ENCODE results near the gene FKBP8.

The FKBP8 gene

DNA sequence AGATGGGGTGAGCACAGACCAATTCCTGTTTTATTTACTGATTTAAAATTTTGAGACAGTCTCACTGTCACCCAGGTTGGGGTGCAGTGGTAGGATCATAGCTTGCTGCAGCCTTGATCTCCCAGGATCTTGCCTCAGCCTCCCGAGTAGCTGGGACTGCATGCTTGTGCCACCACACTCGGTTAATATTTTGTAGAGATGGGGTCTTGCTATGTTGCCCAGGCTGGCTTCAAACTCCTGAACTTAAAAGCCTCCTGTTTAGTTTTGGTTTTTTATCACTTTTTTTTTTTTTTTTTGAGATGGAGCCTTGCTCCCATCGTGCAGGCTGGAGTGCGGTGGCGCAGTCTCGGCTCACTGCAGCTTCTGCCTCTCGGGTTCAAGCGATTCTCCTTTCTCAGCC lies 33.0 kb upstream of the FKBP8 start:
- no peaks in the 10 kb centered on the region for H3K27me3 Mint-ChIP-seq (ENCODE audit: low read depth)
- peaks cover 41% of the 10 kb centered on the region for H3K36me3 Mint-ChIP-seq (ENCODE audit: low read depth)
- H3K4me1 Mint-ChIP-seq (ENCODE audit: low read depth): peaks cover 13% of the 10 kb centered on the region
- H3K27ac Mint-ChIP-seq: no peak overlapping the region
- no peak overlapping the region for H3K4me3 Mint-ChIP-seq
- DNase-seq (ENCODE audit: low spot score): no peak
- H3K9me3 Mint-ChIP-seq: no peaks in the 10 kb centered on the region

DNA sequence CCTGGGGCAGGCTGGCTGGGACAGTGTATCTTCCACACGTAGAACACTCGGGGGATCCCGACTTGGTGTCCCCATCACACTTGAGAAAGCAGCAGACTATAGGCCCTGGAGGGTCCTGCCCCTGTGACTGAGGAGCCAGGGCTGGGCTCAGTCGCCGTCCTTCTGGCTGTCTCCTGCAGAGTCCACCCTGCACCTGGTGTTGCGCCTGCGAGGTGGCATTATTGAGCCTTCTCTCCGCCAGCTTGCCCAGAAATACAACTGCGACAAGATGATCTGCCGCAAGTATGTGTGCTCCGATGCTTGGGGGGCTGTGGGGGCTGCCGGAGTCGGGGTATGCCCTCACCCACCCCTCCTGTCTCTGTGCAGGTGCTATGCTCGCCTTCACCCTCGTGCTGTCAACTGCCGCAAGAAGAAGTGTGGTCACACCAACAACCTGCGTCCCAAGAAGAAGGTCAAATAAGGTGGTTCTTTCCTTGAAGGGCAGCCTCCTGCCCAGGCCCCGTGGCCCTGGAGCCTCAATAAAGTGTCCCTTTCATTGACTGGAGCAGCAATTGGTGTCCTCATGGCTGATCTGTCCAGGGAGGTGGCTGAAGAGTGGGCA lies 31.4 kb upstream of the FKBP8 start:
- peaks cover 45% of the 10 kb centered on the region for H3K36me3 Mint-ChIP-seq (ENCODE audit: low read depth)
- no peak overlapping the region for H3K27ac Mint-ChIP-seq
- no peaks in the 10 kb centered on the region for H3K27me3 Mint-ChIP-seq (ENCODE audit: low read depth)
- peaks cover 14% of the 10 kb centered on the region for H3K4me1 Mint-ChIP-seq (ENCODE audit: low read depth)
- H3K9me3 Mint-ChIP-seq: no peaks in the 10 kb centered on the region
- H3K4me3 Mint-ChIP-seq: peak overlapping the region; percentile 24
- no peak for DNase-seq (ENCODE audit: low spot score)

- Mint-ChIP-seq H3K36me3 (ENCODE audit: low read depth) (peaks cover 63% of the 10 kb centered on the region), H3K4me1 (ENCODE audit: low read depth) (peaks cover 10% of the 10 kb centered on the region), H3K9me3 (no peaks in the 10 kb centered on the region), H3K4me3 (peak within 1 kb of the TSS; percentile 91), H3K27ac (peak within 1 kb of the TSS; percentile 95), H3K27me3 (ENCODE audit: low read depth) (no peaks in the 10 kb centered on the region)
- DNase-seq (ENCODE audit: low spot score): peak; percentile 100
Observed at GRCh38 chr19:18571564-18572344, 28.4 kb upstream of the FKBP8 start, which contains the start of gene UBA52. Gene UBA52, plus strand, starts transcription at chr19:18571857. Its CDS starts 1,444 bp downstream, at chr19:18573301.

DNA sequence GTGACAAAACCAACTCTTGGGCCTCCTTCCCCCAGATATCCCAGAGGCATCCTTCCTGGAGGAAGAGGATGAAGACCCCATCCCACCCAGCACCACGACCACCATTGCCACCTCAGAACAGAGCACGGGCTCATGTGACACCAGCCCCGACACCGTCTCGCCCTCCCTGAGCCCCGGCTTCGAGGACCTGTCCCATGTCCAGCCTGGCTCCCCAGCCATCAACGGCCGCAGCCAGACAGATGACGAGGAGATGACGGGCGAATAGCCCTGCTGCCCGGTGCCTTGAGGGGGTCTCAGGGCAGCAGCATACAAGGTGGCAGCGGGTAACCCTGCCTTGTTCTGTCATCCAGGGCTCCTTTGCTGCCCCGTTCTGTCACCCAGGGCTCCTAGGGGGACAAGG lies 25.0 kb upstream of the FKBP8 start:
- Mint-ChIP-seq H3K36me3 (ENCODE audit: low read depth) (peaks cover 55% of the 10 kb centered on the region), H3K9me3 (no peaks in the 10 kb centered on the region), H3K4me3 (no peak overlapping the region)

DNA sequence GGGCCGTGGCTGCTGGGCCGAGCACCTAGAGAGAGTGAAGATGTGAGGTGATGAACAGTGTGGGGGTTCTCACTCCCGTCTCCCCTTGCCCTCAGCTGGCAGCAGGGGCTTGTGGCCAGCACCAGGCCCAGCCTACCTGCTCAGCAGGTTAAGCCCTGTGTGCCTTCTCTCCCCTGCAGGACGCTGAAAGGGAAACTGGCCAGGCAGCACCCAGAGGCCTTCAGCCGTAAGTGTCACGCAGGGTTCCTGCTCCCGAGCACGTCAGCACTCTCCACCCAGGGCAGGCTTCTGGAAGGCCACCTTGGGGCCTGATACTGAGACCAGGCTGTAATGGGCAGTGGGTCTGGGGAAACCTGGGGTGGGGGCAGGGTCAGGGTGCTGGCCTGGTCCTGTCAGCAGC lies 23.6 kb upstream of the FKBP8 start:
- Mint-ChIP-seq H3K27ac (no peak overlapping the region), H3K9me3 (no peaks in the 10 kb centered on the region), H3K4me1 (ENCODE audit: low read depth) (peaks cover 1% of the 10 kb centered on the region), H3K4me3 (no peak overlapping the region), H3K36me3 (ENCODE audit: low read depth) (peaks cover 51% of the 10 kb centered on the region), H3K27me3 (ENCODE audit: low read depth) (no peaks in the 10 kb centered on the region)
- DNase-seq (ENCODE audit: low spot score): no peak

More for the DNA sequence above, 25.0 kb upstream of the FKBP8 start:
- DNase-seq (ENCODE audit: low spot score): no peak
- Mint-ChIP-seq H3K27ac (no peak overlapping the region), H3K4me1 (ENCODE audit: low read depth) (peaks cover 10% of the 10 kb centered on the region), H3K27me3 (ENCODE audit: low read depth) (no peaks in the 10 kb centered on the region)

GRCh38 chr19:18562086-18562485 lies 18.7 kb upstream of the FKBP8 start:
- H3K4me3 Mint-ChIP-seq: no peak overlapping the region
- DNase-seq (ENCODE audit: low spot score): no peak
- H3K27ac Mint-ChIP-seq: no peak overlapping the region
- H3K27me3 Mint-ChIP-seq (ENCODE audit: low read depth): no peaks in the 10 kb centered on the region
- peaks cover 39% of the 10 kb centered on the region for H3K36me3 Mint-ChIP-seq (ENCODE audit: low read depth)
- no peaks in the 10 kb centered on the region for H3K9me3 Mint-ChIP-seq
- H3K4me1 Mint-ChIP-seq (ENCODE audit: low read depth): peaks cover 18% of the 10 kb centered on the region

GRCh38 chr19:18559685-18560084 lies 16.3 kb upstream of the FKBP8 start:
- no peak for DNase-seq (ENCODE audit: low spot score)
- Mint-ChIP-seq H3K9me3 (no peaks in the 10 kb centered on the region), H3K4me3 (peak overlapping the region; percentile 92), H3K4me1 (ENCODE audit: low read depth) (peaks cover 18% of the 10 kb centered on the region), H3K27me3 (ENCODE audit: low read depth) (no peaks in the 10 kb centered on the region), H3K27ac (peak overlapping the region; percentile 68), H3K36me3 (ENCODE audit: low read depth) (peaks cover 29% of the 10 kb centered on the region)

GRCh38 chr19:18558604-18559003 lies 15.2 kb upstream of the FKBP8 start:
- peaks cover 23% of the 10 kb centered on the region for H3K36me3 Mint-ChIP-seq (ENCODE audit: low read depth)
- H3K9me3 Mint-ChIP-seq: no peaks in the 10 kb centered on the region

GRCh38 chr19:18558202-18558555 lies 14.8 kb upstream of the FKBP8 start:
- Mint-ChIP-seq H3K36me3 (ENCODE audit: low read depth) (peaks cover 23% of the 10 kb centered on the region), H3K27me3 (ENCODE audit: low read depth) (no peaks in the 10 kb centered on the region), H3K4me1 (ENCODE audit: low read depth) (peaks cover 18% of the 10 kb centered on the region), H3K4me3 (peak overlapping the region; percentile 92), H3K27ac (peak overlapping the region; percentile 90), H3K9me3 (no peaks in the 10 kb centered on the region)
- DNase-seq (ENCODE audit: low spot score): no peak

More at GRCh38 chr19:18558604-18559003, 15.2 kb upstream of the FKBP8 start:
- no peak for DNase-seq (ENCODE audit: low spot score)
- H3K4me3 Mint-ChIP-seq: peak overlapping the region; percentile 92
- H3K27ac Mint-ChIP-seq: peak overlapping the region; percentile 90
- peaks cover 18% of the 10 kb centered on the region for H3K4me1 Mint-ChIP-seq (ENCODE audit: low read depth)
- no peaks in the 10 kb centered on the region for H3K27me3 Mint-ChIP-seq (ENCODE audit: low read depth)

- Mint-ChIP-seq H3K4me3 (peak within 1 kb of the TSS; percentile 92), H3K4me1 (ENCODE audit: low read depth) (peaks cover 18% of the 10 kb centered on the region), H3K27ac (peak within 1 kb of the TSS; percentile 95), H3K27me3 (ENCODE audit: low read depth) (no peaks in the 10 kb centered on the region), H3K9me3 (no peaks in the 10 kb centered on the region), H3K36me3 (ENCODE audit: low read depth) (peaks cover 18% of the 10 kb centered on the region)
- DNase-seq (ENCODE audit: low spot score): peak; percentile 99
Observed at GRCh38 chr19:18557411-18558201, 14.2 kb upstream of the FKBP8 start, which contains the start of gene KXD1. Gene KXD1, plus strand, starts transcription at chr19:18557870. Its CDS starts 4,187 bp downstream, at chr19:18562057.

- no peaks in the 10 kb centered on the region for H3K9me3 Mint-ChIP-seq
- no peak overlapping the region for H3K4me3 Mint-ChIP-seq
- no peaks in the 10 kb centered on the region for H3K27me3 Mint-ChIP-seq (ENCODE audit: low read depth)
- no peak overlapping the region for H3K27ac Mint-ChIP-seq
- no peak for DNase-seq (ENCODE audit: low spot score)
- H3K4me1 Mint-ChIP-seq (ENCODE audit: low read depth): no peaks in the 10 kb centered on the region
- no peaks in the 10 kb centered on the region for H3K36me3 Mint-ChIP-seq (ENCODE audit: low read depth)
Observed at GRCh38 chr19:18551631-18552030, 8.3 kb upstream of the FKBP8 start.

DNA sequence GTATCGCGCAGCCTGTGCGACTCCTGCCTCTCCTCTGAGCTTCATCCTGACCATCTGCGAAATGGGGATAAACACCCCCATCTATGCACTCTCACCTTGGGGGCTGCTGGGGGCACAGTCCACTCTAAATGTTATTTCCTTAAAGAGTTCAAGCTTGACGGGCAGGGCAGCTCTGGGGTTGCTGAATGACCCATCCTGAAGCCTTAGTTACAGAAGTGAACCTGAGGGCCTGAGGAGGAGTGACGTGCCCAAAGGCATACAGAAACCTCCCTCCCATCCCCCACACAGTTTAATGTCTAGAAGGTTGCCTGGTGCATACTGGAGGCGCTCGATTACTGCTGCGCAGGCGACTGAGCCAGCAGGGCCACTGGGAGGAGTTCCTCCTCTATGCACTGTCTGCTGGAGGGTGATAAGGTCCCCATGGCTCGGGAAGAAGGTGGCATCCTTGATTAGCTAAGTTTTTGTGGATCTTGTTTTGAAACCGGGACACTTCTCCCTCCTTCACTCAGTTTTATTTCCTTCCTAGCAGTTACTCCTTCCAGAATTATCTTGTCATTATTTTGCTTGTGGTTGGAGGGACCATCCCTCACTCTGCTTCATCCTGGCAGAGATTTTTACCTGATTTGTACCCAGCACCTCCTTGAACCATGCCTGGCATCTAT lies 572 bp upstream of the FKBP8 start:
- Mint-ChIP-seq H3K9me3 (no peaks in the 10 kb centered on the region), H3K27me3 (ENCODE audit: low read depth) (no peaks in the 10 kb centered on the region), H3K4me1 (ENCODE audit: low read depth) (peaks cover 17% of the 10 kb centered on the region), H3K27ac (peak overlapping the region; percentile 99), H3K4me3 (peak overlapping the region; percentile 95), H3K36me3 (ENCODE audit: low read depth) (peaks cover 15% of the 10 kb centered on the region)
- DNase-seq (ENCODE audit: low spot score): peak; percentile 81

DNA sequence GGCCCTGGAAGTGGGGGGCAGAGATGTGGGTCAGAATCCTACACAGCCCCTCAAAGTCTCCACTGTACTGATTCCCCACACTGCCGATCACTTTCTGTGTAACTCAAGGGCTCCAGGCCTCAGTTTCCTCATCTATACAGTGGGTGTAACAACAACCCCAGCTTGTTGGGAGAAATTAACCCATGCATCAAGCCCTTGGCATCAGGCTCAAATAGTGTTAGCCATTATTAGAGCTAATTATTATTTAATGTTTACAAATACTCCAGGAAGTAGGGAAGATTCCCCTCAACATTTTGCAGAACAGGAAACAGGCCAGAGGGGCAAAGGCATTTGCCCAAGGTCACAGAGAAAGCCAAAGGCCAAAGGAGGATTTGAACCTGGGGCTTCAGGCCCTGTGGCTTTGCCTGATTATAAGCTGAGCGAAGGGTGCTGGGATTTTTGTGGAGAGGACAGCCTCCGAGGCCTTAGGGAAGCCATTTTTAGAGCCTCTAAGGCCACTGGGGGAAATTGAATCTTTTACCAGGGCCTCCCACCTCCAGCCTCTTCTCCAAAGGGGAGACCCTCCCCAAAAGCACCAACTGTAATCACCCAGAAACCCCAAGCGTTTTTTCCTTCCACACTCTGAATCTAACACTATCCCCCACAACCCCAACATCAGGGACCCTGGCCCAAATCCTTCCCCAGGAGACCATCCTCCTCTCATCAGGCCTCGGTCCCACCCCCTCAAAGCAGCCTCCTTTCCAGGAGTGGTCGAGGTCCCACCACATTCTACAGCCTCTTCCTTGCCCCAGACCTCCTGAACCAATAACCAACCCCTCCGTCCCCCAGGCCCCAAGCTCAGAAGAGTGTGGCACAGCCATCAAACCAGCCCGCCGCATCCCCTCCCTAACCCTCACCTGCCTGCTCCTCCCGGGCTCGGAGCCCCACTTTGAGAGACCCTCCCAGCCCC lies 1.1 kb downstream of the FKBP8 start:
- Mint-ChIP-seq H3K27me3 (ENCODE audit: low read depth) (no peaks in the 10 kb centered on the region), H3K27ac (peak overlapping the region; percentile 92), H3K36me3 (ENCODE audit: low read depth) (peaks cover 22% of the 10 kb centered on the region), H3K4me3 (peak overlapping the region; percentile 94), H3K4me1 (ENCODE audit: low read depth) (peaks cover 17% of the 10 kb centered on the region), H3K9me3 (no peaks in the 10 kb centered on the region)
- DNase-seq (ENCODE audit: low spot score): no peak
